Hepatocyte (in vitro differentiated cells): ENCODE data around the gene ARF3.

ENCODE experiments used
- EZH2 ChIP-seq: fragments of 200-600 bp; sonication (generic); IDR thresholded peaks from 2 replicates; pipeline ENCODE4 v1.6.1; 2016; ENCODE audit warnings: antibody characterized with exemption, mild to moderate bottlenecking, borderline replicate concordance
- EZH2phosphoT487 ChIP-seq: fragments of 200-600 bp; sonication (generic); IDR thresholded peaks from one replicate; pipeline ENCODE4 v1.6.1; 2018; ENCODE audit warnings: antibody characterized with exemption, mild to moderate bottlenecking, low read depth, moderate library complexity; ENCODE audit not compliant: unreplicated experiment, severe bottlenecking
- TF ChIP-seq, protein P1 (sequence below): fragments of 200-600 bp; sonication (generic); IDR thresholded peaks from 2 replicates; pipeline ENCODE4 v1.5.1; 2016; ENCODE audit warnings: antibody characterized with exemption, mild to moderate bottlenecking; ENCODE audit not compliant: poor library complexity

GRCh38 chr12:48985475-48985897, 28.2 kb upstream of the ARF3 start:
- TF ChIP-seq EZH2, result no peak
- TF ChIP-seq, protein P1, sequence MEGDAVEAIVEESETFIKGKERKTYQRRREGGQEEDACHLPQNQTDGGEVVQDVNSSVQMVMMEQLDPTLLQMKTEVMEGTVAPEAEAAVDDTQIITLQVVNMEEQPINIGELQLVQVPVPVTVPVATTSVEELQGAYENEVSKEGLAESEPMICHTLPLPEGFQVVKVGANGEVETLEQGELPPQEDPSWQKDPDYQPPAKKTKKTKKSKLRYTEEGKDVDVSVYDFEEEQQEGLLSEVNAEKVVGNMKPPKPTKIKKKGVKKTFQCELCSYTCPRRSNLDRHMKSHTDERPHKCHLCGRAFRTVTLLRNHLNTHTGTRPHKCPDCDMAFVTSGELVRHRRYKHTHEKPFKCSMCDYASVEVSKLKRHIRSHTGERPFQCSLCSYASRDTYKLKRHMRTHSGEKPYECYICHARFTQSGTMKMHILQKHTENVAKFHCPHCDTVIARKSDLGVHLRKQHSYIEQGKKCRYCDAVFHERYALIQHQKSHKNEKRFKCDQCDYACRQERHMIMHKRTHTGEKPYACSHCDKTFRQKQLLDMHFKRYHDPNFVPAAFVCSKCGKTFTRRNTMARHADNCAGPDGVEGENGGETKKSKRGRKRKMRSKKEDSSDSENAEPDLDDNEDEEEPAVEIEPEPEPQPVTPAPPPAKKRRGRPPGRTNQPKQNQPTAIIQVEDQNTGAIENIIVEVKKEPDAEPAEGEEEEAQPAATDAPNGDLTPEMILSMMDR, result no peak
- TF ChIP-seq EZH2phosphoT487, result no peak
